ENCODE results near the gene RAPGEF5. TPM values are rescaled to one million over a fixed set of nuclear protein-coding genes. Genes with fewer than 3 reads are reported as not detected.

The RAPGEF5 gene
- total and polyA plus RNA-seq, 10 of the 15 experiments (the other 5 are each of a cell fraction or from before 2014, with no cell fraction given), result 0.38 to 4.0 (median 1.6) TPM; not detected in 1

DNA sequence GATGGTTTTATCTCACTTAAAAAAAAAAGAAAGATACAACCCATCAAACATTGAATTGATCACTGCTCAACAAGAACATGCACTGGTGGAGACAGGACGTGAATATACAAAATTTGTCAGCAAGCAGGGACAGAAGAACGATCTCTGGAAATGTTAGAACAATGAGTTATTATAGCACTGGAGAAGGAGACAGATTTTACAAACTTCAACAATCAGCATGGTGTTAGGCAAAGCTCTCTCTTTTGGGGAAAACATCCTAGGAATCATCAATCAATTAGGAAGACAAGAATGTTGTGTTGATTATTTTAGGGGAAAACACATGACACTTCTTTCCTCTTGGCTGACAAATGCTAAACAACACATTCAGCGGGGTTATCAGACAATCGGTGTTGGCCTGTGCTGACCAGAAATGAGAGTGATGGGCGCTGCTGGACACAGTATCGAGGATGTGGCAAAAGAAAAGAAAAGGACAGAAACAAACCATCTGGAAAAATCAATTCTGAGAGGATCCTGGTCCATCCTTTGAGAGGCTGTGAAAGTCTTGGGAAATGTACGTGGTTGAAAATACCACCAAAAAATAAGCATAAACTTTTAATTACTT, 103.9 kb downstream of the RAPGEF5 start:
- no TSS peak for BruUV-seq (replicated peaks)
- SMC1A ChIA-PET (ENCODE audit: uncharacterized antibody, unreplicated experiment), result interaction anchor here (0.7 to 1.3 kb wide), 3 partner anchors 10 to 143 kb away, joined by 3 to 5 read pairs (median 4); no protein-coding TSS in a partner anchor
- no peak for FAIRE-seq

More for the DNA sequence above, 103.9 kb downstream of the RAPGEF5 start:
- H3K4me1 ChIP-seq (ENCODE audit: control insufficient read depth, insufficient read depth, low read length), result no peaks in the 10 kb centered on the region
- TF ChIP-seq, protein P1, sequence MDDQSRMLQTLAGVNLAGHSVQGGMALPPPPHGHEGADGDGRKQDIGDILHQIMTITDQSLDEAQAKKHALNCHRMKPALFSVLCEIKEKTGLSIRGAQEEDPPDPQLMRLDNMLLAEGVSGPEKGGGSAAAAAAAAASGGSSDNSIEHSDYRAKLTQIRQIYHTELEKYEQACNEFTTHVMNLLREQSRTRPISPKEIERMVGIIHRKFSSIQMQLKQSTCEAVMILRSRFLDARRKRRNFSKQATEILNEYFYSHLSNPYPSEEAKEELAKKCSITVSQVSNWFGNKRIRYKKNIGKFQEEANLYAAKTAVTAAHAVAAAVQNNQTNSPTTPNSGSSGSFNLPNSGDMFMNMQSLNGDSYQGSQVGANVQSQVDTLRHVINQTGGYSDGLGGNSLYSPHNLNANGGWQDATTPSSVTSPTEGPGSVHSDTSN (IDR thresholded peaks at IDR 0.05; ENCODE audit: insufficient replicate concordance, low read depth, low read length), result no peak
- TF ChIP-seq, protein P2, sequence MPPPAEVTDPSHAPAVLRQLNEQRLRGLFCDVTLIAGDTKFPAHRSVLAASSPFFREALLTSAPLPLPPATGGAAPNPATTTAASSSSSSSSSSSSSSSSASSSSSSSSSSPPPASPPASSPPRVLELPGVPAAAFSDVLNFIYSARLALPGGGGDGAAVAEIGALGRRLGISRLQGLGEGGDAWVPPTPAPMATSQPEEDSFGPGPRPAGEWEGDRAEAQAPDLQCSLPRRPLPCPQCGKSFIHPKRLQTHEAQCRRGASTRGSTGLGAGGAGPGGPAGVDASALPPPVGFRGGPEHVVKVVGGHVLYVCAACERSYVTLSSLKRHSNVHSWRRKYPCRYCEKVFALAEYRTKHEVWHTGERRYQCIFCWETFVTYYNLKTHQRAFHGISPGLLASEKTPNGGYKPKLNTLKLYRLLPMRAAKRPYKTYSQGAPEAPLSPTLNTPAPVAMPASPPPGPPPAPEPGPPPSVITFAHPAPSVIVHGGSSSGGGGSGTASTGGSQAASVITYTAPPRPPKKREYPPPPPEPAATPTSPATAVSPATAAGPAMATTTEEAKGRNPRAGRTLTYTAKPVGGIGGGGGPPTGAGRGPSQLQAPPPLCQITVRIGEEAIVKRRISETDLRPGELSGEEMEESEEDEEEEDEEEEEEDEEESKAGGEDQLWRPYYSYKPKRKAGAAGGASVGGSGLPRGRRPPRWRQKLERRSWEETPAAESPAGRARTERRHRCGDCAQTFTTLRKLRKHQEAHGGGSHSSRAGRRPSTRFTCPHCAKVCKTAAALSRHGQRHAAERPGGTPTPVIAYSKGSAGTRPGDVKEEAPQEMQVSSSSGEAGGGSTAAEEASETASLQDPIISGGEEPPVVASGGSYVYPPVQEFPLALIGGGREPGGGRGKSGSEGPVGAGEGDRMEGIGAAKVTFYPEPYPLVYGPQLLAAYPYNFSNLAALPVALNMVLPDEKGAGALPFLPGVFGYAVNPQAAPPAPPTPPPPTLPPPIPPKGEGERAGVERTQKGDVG (CRISPR knock-in tag; IDR thresholded peaks at IDR 0.05), result no peak
- TF ChIP-seq, protein P3, sequence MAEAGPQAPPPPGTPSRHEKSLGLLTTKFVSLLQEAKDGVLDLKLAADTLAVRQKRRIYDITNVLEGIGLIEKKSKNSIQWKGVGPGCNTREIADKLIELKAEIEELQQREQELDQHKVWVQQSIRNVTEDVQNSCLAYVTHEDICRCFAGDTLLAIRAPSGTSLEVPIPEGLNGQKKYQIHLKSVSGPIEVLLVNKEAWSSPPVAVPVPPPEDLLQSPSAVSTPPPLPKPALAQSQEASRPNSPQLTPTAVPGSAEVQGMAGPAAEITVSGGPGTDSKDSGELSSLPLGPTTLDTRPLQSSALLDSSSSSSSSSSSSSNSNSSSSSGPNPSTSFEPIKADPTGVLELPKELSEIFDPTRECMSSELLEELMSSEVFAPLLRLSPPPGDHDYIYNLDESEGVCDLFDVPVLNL (IDR thresholded peaks at IDR 0.05; ENCODE audit: low read depth, low read length), result no peak
- TF ChIP-seq, protein P4, sequence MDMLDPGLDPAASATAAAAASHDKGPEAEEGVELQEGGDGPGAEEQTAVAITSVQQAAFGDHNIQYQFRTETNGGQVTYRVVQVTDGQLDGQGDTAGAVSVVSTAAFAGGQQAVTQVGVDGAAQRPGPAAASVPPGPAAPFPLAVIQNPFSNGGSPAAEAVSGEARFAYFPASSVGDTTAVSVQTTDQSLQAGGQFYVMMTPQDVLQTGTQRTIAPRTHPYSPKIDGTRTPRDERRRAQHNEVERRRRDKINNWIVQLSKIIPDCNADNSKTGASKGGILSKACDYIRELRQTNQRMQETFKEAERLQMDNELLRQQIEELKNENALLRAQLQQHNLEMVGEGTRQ (IDR thresholded peaks at IDR 0.05; ENCODE audit: borderline replicate concordance, low read depth, low read length), result no peak
- TF ChIP-seq, protein P5, sequence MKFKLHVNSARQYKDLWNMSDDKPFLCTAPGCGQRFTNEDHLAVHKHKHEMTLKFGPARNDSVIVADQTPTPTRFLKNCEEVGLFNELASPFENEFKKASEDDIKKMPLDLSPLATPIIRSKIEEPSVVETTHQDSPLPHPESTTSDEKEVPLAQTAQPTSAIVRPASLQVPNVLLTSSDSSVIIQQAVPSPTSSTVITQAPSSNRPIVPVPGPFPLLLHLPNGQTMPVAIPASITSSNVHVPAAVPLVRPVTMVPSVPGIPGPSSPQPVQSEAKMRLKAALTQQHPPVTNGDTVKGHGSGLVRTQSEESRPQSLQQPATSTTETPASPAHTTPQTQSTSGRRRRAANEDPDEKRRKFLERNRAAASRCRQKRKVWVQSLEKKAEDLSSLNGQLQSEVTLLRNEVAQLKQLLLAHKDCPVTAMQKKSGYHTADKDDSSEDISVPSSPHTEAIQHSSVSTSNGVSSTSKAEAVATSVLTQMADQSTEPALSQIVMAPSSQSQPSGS (IDR thresholded peaks at IDR 0.05; ENCODE audit: low read length), result no peak
- no peak for TF ChIP-seq SPI1 (IDR thresholded peaks at IDR 0.05; ENCODE audit: borderline replicate concordance, insufficient read depth, low read depth, low read length)
- TF ChIP-seq CBFB (IDR thresholded peaks at IDR 0.05; ENCODE audit: low read depth), result no peak
- TF ChIP-seq DPF2 (IDR thresholded peaks at IDR 0.05), result no peak
- TF ChIP-seq CREM (IDR thresholded peaks at IDR 0.05; ENCODE audit: low read depth), result no peak
- H3K9me3 ChIP-seq (replicated peaks; ENCODE audit: control insufficient read depth, insufficient read depth, low read length), result no peaks in the 10 kb centered on the region
- no peaks in the 10 kb centered on the region for H3K27me3 ChIP-seq (replicated peaks in 1 of 2; ENCODE audit: control insufficient read depth in 2 of 2, insufficient read depth in 2 of 2, low read length in 1 of 2)
- no peaks in the 10 kb centered on the region for H3K79me2 ChIP-seq (ENCODE audit: control insufficient read depth, insufficient read depth, low read length)
- intact Hi-C loops (cut with micrococcal nuclease; ENCODE audit: unreplicated experiment) (no loop called here), in situ Hi-C loops (cut with MboI) (no loop called here)
- WGBS (ENCODE audit: insufficient coverage, insufficient replicate concordance, low lambda C conversion rate, missing lambda C conversion rate), result 42% methylated on average over 7 of the region's 7 CpGs
- ATAC-seq (no peak), DNase-seq (ENCODE audit: low read depth, low spot score) (no peak)
- ChIA-PET CTCF (interaction anchor here (1.0 to 1.3 kb wide), 2 partner anchors 143 kb away, joined by 3 read pairs; no protein-coding TSS in a partner anchor), RAD21 (ENCODE audit: unreplicated experiment) (interaction anchor here (0.9 to 1.0 kb wide), 2 partner anchors 9 to 92 kb away, joined by 3 to 4 read pairs; no protein-coding TSS in a partner anchor), POLR2A (no interaction called here)
- no peak overlapping the region for H3K9ac ChIP-seq (ENCODE audit: control insufficient read depth, insufficient read depth, low read length)
- H4K20me1 ChIP-seq (ENCODE audit: control insufficient read depth, insufficient read depth), result no peaks in the 10 kb centered on the region
- H2AFZ ChIP-seq (ENCODE audit: control insufficient read depth, low read depth, low read length), result no peak overlapping the region
- H3K4me2 ChIP-seq (ENCODE audit: control insufficient read depth, insufficient read depth), result no peak overlapping the region
- no peak overlapping the region for H3K4me3 ChIP-seq
- no peak overlapping the region for H3K27ac ChIP-seq (ENCODE audit: control insufficient read depth, insufficient read depth)
- H3K36me3 ChIP-seq (ENCODE audit: control insufficient read depth in 2 of 2, insufficient read depth in 2 of 2, low read length in 1 of 2), result no peaks in the 10 kb centered on the region

Measured in GM12878 (cell line).